ENCODE data around the gene ARPC2. TPM values are rescaled to one million over a fixed set of nuclear protein-coding genes. Genes with fewer than 3 reads are reported as not detected.

ARPC2 gene
- total and polyA plus RNA-seq, 10 of the 15 experiments (the other 5 are each of a cell fraction or from before 2014, with no cell fraction given) = 440 to 980 (median 709) TPM

- TF ChIP-seq, protein P1, sequence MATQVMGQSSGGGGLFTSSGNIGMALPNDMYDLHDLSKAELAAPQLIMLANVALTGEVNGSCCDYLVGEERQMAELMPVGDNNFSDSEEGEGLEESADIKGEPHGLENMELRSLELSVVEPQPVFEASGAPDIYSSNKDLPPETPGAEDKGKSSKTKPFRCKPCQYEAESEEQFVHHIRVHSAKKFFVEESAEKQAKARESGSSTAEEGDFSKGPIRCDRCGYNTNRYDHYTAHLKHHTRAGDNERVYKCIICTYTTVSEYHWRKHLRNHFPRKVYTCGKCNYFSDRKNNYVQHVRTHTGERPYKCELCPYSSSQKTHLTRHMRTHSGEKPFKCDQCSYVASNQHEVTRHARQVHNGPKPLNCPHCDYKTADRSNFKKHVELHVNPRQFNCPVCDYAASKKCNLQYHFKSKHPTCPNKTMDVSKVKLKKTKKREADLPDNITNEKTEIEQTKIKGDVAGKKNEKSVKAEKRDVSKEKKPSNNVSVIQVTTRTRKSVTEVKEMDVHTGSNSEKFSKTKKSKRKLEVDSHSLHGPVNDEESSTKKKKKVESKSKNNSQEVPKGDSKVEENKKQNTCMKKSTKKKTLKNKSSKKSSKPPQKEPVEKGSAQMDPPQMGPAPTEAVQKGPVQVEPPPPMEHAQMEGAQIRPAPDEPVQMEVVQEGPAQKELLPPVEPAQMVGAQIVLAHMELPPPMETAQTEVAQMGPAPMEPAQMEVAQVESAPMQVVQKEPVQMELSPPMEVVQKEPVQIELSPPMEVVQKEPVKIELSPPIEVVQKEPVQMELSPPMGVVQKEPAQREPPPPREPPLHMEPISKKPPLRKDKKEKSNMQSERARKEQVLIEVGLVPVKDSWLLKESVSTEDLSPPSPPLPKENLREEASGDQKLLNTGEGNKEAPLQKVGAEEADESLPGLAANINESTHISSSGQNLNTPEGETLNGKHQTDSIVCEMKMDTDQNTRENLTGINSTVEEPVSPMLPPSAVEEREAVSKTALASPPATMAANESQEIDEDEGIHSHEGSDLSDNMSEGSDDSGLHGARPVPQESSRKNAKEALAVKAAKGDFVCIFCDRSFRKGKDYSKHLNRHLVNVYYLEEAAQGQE (IDR thresholded peaks at IDR 0.05; ENCODE audit: low read depth, low read length) = no peak
- TF ChIP-seq MYB (IDR thresholded peaks at IDR 0.05; ENCODE audit: borderline replicate concordance, low read depth, low read length) = no peak
Observed at GRCh38 chr2:218263817-218264641, 47.0 kb downstream of the ARPC2 start (continued).

- peaks cover 10 to 18% of the 10 kb centered on the region in 2 experiments; a peak in 3 of 4 replicates for H3K36me3 ChIP-seq (ENCODE audit: control insufficient read depth in 2 of 2, insufficient read depth in 2 of 2, low read length in 1 of 2)
- intact Hi-C loops (cut with micrococcal nuclease; ENCODE audit: unreplicated experiment) = no loop called here
- no peaks in the 10 kb centered on the region for H4K20me1 ChIP-seq (ENCODE audit: control insufficient read depth, insufficient read depth)
- SMC1A ChIA-PET (ENCODE audit: uncharacterized antibody, unreplicated experiment) = no interaction called here
- ATAC-seq (no peak), FAIRE-seq (no peak), DNase-seq (ENCODE audit: low read depth, low spot score) (no peak)
- CTCF ChIA-PET = no interaction called here
- no peak overlapping the region for H3K4me3 ChIP-seq
- peaks cover 9% of the 10 kb centered on the region for H3K79me2 ChIP-seq (ENCODE audit: control insufficient read depth, insufficient read depth, low read length)
- H3K9me3 ChIP-seq (replicated peaks; ENCODE audit: control insufficient read depth, insufficient read depth, low read length) = no peaks in the 10 kb centered on the region
- no peak overlapping the region for H3K9ac ChIP-seq (ENCODE audit: control insufficient read depth, insufficient read depth, low read length)
- POLR2A ChIA-PET = no interaction called here
- peaks cover 17% of the 10 kb centered on the region for H3K4me1 ChIP-seq (ENCODE audit: control insufficient read depth, insufficient read depth, low read length)
- no peaks in the 10 kb centered on the region for H3K27me3 ChIP-seq (replicated peaks in 1 of 2; ENCODE audit: control insufficient read depth in 2 of 2, insufficient read depth in 2 of 2, low read length in 1 of 2)
- BruUV-seq (replicated peaks) = no TSS peak
- TF ChIP-seq CREB1 (IDR thresholded peaks at IDR 0.05; ENCODE audit: low read depth) (no peak), SMAD1 (IDR thresholded peaks at IDR 0.05; ENCODE audit: low read depth, partially characterized antibody) (no peak), FOS (IDR thresholded peaks at IDR 0.05; ENCODE audit: borderline replicate concordance, extremely low read depth, insufficient read length) (no peak), NFIC (IDR thresholded peaks at IDR 0.05; ENCODE audit: low read depth, low read length) (no peak)
- TF ChIP-seq, protein P1 (IDR thresholded peaks at IDR 0.05; ENCODE audit: low read depth, low read length) = no peak
- no peak overlapping the region for H3K4me2 ChIP-seq (ENCODE audit: control insufficient read depth, insufficient read depth)
- H2AFZ ChIP-seq (ENCODE audit: control insufficient read depth, low read depth, low read length) = no peak overlapping the region
- in situ Hi-C loops (cut with MboI) = no loop called here
- H3K27ac ChIP-seq (ENCODE audit: control insufficient read depth, insufficient read depth) = no peak overlapping the region
- WGBS (ENCODE audit: insufficient coverage, insufficient replicate concordance, low lambda C conversion rate, missing lambda C conversion rate) = 84% methylated on average over 19 of the region's 22 CpGs
- RAD21 ChIA-PET (ENCODE audit: unreplicated experiment) = no interaction called here
Observed at GRCh38 chr2:218264773-218265561, 48.0 kb downstream of the ARPC2 start.

Measured in GM12878 (cell line).